ENCODE results near the gene WNT7B. TPM values are rescaled to one million over a fixed set of nuclear protein-coding genes. Genes with fewer than 3 reads are reported as not detected.

The WNT7B gene
- total RNA-seq, 1 donor from 2014 or later = 8.4 TPM

DNA sequence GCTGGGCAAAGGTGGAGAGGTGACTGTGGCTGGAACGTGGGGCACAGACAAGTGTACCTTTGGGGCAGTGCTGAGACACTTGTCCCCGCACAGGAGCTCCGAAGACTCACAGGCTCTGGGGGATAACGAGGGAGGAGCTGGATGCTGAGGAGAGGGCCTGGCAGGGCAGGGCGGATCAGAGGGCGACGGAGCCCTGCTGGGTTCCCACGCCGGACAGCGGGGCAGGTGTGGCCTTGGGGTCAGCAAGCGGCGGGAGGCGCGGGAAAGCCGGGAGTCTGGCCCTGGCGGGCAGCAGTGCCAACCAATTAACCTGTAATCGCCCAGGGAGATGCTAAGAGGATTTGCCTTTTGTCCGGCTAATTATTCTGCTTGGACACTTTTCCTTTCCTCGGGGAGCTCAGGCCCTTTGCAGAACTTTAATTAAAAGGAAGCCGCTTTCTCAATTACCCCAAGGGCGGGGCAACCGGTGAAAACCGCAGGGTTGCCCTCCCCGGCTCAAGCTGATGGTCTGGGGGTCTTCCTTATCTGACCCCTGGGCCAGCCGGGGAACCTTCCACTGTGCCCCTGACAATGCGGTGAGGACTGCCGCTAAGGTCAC is 71.5 kb downstream of the WNT7B start:
- no peak for ATAC-seq

DNA sequence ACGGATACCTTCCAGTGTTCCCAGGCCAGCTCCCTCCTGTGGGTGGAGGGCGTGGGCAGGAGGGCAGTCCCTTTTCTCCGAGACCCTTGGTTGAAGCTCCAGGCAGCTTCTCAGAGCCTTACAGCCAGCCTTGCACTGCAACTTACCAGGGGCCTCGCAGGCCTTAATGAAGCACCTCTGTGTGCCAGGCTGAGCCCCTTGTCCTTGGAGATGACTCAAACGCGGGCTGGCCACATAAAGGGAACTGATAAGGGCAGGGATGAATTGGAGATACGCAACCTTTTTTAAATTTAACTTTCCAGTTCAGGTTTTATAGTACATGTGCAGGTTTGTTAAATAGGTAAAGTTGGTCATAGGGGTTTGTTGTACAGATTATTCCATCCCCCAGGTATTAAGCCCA is 72.7 kb downstream of the WNT7B start:
- ATAC-seq = no peak

DNA sequence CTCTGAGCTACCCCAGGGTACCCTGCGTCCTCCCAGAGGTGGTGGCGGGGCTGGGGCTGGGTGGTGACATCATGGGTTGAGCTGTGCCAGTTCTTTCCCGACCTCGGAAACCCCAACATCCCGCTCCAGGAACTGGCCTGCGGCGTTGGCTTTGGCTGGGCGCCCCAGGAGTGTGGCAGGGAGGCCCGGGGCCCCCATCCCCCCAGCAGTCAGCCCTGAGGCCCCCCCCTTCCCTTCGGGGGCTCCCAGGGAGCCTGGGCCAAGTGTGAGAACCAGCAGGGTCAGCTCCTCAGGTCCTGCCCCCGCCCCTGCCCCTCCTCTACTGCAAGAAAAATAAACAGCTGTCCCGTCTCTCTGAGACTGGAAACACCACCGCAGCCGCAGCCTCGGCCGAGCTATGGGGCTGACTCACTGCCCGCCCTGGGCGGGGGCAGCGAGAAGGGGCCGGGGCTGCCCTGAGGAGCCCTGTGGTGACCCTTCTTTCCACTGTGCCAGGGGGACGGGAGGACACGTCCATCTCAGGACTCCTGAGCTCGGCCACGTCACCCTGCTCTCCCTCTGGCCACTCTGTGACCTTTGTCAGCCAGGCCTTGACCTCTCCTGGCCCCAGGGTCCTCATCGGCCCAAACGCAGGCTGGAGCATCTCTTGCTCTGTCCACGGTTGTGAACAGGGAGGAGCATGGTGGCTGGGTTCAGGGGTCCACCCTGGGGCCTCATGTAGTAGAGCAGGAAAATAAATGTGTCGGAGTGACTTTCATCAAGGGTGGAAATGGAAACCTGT is 73.4 kb downstream of the WNT7B start:
- peak; percentile 45 for ATAC-seq

DNA sequence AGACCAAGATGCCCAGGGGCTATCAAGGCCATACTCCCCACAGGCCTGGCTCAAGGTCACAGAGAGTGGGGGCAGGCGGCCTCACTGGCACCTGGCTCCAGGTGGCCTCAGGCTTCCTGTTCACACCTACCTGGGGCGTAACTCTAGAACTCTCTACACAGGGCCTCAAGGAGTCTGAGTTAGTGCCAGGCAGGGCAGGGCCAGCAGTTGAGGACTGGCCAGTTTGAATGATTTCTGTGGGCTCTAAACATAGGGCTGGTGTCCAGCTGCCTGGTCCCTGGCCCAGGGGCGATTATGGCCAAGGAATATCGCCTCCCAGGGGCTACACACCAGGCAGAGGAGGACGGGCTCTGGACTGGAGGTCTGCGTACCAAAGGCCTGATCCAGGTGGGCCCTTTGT is 79.2 kb downstream of the WNT7B start:
- ATAC-seq = peak; percentile 22

DNA sequence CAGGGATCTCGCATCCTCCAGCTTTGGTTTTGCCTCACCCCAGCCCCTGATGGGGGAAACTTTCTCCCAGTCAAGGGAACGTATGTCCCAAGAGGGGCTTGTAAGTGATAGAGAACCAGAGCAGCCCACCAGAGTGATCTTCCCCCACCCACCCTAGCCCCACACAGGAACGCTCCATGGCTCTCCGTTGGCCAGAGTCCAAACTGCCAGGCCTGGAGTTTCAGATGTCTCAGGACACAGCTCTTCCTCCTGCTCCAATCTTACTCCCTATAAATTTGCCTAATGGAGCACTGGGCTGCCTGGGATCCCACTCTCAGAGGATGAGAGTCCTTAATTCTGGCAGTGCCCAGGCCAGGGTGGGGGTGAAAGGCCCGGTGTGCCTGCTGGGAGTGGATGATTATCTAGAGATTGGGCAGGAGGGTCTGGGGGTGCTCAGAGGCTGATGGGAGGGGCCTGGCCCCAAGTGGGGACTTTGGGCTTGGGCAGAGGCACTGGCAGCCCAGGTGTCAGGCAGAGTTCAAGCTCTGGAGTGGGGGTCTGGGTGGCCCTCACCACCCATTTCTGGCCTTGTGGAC is 79.9 kb downstream of the WNT7B start:
- ATAC-seq = no peak

- ATAC-seq = peak; percentile 79
Observed at GRCh38 chr22:45896153-45896951, 80.6 kb downstream of the WNT7B start.

DNA sequence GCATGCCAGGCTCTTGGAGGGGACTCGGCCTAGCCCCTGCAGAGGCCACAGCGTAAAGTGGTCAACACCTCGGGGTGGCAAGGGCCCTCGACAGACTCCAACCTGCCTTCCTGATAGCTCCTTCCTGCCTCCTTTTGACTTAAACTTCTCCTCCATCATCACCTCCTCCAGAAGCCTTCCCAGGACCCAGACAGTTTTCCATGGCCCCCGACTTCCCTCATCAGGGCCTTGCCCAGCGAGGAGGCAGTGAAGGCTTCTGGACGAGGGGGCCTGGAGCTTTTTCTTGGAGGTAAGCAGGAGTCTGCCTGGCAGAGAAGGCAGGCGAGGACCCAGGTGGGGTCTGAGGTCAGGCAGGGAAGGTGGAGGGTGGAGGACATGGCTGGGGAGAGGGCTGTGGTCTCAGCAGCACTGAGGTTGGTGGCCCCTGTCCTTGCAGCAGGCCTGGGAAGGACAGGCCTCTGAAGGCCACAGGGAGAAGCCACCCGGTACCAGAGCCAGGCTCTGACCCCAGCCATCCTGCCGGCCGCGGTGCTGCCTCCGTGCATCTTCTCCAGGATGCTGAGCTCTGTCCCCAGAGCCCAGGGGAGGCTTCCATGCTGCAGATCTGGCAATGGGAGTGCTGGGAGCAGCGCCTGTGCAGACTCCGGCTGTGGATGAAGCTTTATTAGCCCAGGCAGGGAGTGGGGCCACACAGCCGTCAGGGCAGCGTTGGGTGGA is 81.4 kb downstream of the WNT7B start:
- no peak for ATAC-seq

DNA sequence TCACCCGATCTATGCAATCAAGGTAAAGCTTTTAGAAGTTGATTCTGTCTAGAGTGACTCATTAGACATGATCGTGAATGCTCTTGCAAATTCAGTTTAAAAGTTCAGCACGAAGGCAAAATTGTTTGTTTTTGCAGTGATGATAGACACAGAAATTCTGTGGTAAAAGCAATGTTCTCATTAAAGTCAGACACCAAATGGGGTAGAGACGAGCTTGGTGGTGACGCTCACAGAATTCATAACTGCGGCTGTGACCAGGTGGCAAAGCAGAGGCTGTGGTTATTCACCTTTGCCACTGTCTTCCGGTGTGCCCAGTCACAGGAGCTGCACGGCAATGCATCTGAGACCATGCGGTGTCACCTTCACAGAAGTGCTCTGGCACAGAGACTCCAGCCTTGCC is 83.4 kb downstream of the WNT7B start:
- ATAC-seq = no peak

- no peak for ATAC-seq
Observed at GRCh38 chr22:45892681-45893461, 84.1 kb downstream of the WNT7B start.

- no peak for ATAC-seq
Observed at GRCh38 chr22:45891996-45892621, 84.9 kb downstream of the WNT7B start.

- peak; percentile 53 for ATAC-seq
Observed at GRCh38 chr22:45891471-45891995, 85.4 kb downstream of the WNT7B start.

DNA sequence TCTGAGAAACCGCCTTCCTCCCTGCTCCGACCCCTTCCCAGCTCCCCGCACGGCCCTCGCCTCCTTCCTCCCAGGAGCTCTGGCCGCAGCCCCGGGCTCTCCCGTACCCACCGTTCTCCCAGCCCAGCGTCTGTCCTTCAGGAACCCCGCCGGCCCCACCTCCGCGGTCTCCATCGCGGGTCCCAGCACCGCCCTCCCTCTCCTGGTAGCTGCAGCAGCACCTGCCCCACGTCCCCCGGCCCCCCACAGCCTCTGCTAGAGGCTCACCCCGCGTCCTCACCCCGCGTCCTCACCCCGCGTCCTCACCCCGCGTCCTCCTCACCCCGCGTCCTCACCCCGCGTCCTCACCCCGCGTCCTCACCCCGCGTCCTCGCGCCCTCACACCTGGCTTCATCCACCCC is 85.9 kb downstream of the WNT7B start:
- ATAC-seq = no peak

DNA sequence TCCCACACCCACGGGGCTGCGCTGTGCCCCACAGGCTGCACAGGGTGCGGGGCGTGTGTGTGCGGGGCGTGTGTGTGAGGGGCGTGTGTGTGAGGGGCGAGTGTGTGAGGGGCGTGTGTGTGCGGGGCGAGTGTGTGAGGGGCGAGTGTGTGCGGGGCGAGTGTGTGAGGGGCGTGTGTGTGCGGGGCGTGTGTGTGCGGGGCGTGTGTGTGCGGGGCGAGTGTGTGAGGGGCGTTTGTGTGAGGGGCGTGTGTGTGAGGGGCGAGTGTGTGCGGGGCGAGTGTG is 86.7 kb downstream of the WNT7B start:
- no peak for ATAC-seq

DNA sequence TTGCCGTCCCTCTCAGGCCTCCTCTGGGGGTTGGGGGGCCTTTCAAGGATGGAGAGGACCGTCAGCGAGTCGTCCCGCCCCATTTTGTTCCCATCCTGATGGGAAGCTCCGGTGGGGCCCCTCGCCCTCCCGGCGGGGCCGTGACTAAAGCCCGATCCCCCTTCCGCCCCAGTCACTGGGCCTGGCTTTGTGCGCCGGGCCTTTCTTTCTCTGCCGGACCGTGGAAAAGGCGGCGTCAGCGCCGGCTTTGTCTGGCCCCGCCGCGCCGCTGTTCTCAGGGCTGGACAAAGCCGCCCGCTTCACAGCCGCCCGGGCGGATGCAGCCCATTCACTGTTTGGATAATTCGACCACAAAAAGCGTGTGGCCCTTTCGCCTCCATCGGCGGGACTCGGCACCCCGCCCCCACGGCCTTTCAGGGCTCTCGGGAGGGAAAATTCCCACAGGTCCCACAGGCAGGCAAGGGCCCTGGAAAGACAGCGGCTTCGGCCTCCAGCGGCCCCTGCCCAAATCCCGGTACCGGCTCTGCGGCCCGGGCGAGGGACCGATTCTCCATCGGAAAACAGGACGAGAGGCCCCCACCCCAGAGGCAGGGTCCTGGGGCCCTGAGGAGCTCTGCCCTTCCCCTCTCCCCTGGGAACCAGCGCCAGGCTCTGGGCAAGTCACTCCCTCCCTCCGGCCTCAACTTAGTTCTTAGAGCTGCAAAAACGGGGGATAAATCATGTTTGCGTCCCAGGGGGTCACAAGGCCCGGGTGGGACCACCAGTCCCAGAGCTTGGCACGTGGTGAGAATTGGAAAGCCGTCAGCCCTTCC is 87.2 kb downstream of the WNT7B start:
- ATAC-seq = no peak

DNA sequence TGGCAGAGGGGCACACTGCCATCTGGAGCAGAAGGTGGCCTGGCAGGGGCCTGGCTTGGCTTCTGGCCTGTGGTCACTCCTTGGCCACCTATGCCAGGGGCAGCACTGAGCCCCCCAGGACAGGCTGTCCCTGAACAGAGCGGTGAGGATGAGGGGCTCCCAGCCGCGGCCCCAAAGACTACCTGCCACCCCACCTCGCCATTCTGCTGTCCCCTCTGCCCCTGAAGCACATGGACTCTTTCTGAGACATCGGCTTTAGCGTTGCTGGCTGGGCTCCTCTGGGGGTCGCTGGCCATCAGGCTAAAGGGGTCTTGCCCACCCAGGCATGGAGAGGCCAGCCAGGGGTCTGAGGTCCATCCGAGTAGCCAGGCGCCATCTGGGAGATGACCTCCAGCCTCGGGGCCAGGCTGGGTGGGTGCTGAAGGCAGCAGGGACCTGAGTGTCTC is 87.8 kb downstream of the WNT7B start:
- ATAC-seq = no peak

DNA sequence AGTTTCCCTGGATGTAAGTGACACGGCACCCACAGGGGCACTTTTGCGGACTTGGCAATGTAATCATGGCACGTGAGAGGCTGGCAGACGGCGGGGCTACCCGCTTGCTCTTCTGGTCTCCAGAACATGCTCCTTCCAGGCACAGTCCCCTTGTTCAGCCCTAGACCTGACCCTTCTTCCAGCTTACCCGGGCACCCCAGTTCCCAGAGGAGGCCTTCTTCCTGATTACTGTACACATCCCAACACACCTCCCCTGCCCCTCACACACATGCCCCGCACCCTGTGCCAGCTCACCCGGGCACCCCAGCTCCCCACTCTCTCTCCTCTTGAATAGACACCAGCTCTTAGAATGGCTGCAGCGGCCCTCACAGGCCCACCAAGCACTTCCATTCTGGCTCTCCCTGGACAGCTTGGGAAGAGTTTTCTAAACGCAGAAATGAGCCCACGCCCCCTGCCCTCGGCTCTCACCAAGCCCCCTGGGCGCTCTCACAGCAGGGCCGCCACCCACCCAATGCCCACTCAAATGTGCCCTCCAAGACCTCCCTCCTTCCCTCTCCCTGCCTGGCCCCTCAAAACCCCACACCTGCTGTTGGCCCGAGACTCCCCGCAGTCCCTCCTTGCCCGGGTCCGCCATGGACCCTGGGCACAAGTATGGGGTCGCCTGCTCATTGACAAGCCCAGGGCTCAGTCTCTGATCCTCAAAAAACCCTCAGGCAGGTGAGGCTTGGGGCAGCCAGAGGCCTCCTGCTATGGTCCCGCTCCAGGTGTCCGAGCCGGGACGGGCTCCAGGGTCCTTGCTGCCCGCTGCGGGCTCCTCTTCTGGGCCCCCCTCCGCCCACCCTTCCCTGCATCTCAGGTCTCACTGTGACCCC is 88.5 kb downstream of the WNT7B start:
- no peak for ATAC-seq

DNA sequence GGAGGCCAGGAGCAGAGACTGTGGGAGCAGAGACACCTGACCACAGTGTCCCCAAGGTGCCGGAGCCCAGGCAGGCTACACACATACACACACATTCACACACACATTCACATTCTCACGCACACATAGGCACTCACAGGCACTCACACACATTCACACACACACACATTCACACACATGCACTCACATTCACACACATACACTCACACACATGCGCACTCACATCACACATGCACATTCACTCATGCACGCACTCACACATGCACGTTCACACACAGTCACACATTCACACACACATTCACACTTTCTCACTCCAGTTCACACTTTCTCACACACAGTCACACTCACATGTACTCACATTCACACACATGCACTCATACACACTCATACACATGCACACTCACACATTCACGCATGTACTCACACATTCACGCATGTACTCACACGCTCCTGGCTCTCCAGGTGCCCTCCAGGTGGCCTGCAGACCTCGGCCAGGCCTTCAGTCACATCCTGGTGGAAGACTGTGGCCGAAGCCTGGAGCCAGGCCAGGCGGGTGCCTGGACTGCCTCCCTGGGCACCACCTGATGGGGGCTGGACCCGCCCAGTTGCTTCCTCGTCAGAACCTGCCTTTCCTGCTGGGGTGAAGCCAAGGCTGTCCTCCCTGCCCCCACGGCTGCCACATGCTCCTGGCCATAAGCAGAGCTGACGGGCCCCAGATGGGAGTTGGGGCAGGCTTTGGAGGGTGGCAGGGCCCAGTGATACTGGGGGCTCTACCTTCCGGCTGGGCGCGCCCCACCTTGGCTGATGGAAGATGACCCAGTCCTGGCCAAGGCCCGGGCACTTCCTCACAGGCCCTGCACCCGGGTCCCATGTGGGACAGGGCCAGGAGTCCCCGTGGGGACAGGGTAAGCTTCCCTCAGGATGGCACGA is 89.5 kb downstream of the WNT7B start:
- peak; percentile 76 for ATAC-seq

- ATAC-seq = no peak
Observed at GRCh38 chr22:45886540-45886939, 90.4 kb downstream of the WNT7B start.

Measured in esophagus mucosa (tissue), 1 donor.